ENCODE measurements around the gene ENDOU. TPM values are rescaled to one million over a fixed set of nuclear protein-coding genes. Genes with fewer than 3 reads are reported as not detected.

The ENDOU gene
- total RNA-seq, 2 experiments from 2014 or later: 0.19 TPM; not detected in 1

- no peak for TF ChIP-seq CTCF (conservative IDR thresholded peaks at IDR 0.05; ENCODE audit: low read length)
- TF ChIP-seq EZH2phosphoT487 (IDR thresholded peaks at IDR 0.05; ENCODE audit: borderline replicate concordance, low read depth, low read length): no peak
- Histone ChIP-seq H3K9me3 (ENCODE audit: low read length) (no peaks in the 10 kb centered on the region), H3K4me3 (ENCODE audit: low read depth, low read length, poor library complexity, severe bottlenecking) (no peak overlapping the region), H3K27ac (ENCODE audit: low read depth, low read length, poor library complexity, severe bottlenecking) (no peak overlapping the region), H3K36me3 (ENCODE audit: insufficient read depth, low read length) (no peaks in the 10 kb centered on the region), H3K4me1 (ENCODE audit: insufficient read depth, low read length, poor library complexity, severe bottlenecking) (peaks cover 62% of the 10 kb centered on the region), H3K4me2 (ENCODE audit: low read length) (no peak overlapping the region), H4K20me1 (ENCODE audit: insufficient read depth, low read length) (no peaks in the 10 kb centered on the region), H3K79me2 (ENCODE audit: insufficient read depth, low read depth, low read length) (no peaks in the 10 kb centered on the region), H2AFZ (ENCODE audit: low read length) (no peak overlapping the region), H3K9me2 (ENCODE audit: insufficient read depth, low read length) (no peaks in the 10 kb centered on the region)
- BruUV-seq (replicated peaks): no TSS peak
- CTCF ChIA-PET (ENCODE audit: unreplicated experiment): no interaction called here
- no peak for DNase-seq (ENCODE audit: low spot score)
- POLR2A ChIA-PET: interaction anchor here (1.3 kb wide), 1 partner anchor 16 kb away, joined by 3 read pairs; no protein-coding TSS in a partner anchor
- intact Hi-C loops (cut with micrococcal nuclease; ENCODE audit: unreplicated experiment): no loop called here
Measured at GRCh38 chr12:47750916-47751470, 25.7 kb upstream of the ENDOU start.

GRCh38 chr12:47750229-47750798 lies 25.0 kb upstream of the ENDOU start:
- peak; percentile 50 for DNase-seq (ENCODE audit: low spot score)
- no peak overlapping the region for H3K4me3 ChIP-seq (ENCODE audit: low read depth, low read length, poor library complexity, severe bottlenecking)
- CTCF ChIA-PET (ENCODE audit: unreplicated experiment): no interaction called here
- H2AFZ ChIP-seq (ENCODE audit: low read length): no peak overlapping the region
- no peaks in the 10 kb centered on the region for H3K36me3 ChIP-seq (ENCODE audit: insufficient read depth, low read length)
- H3K27ac ChIP-seq (ENCODE audit: low read depth, low read length, poor library complexity, severe bottlenecking): no peak overlapping the region
- intact Hi-C loops (cut with micrococcal nuclease; ENCODE audit: unreplicated experiment): no loop called here
- no peak overlapping the region for H3K4me2 ChIP-seq (ENCODE audit: low read length)
- no TSS peak for BruUV-seq (replicated peaks)
- no peaks in the 10 kb centered on the region for H3K79me2 ChIP-seq (ENCODE audit: insufficient read depth, low read depth, low read length)
- H3K4me1 ChIP-seq (ENCODE audit: insufficient read depth, low read length, poor library complexity, severe bottlenecking): peaks cover 55% of the 10 kb centered on the region
- H3K9me2 ChIP-seq (ENCODE audit: insufficient read depth, low read length): no peaks in the 10 kb centered on the region
- no peak for TF ChIP-seq CTCF (conservative IDR thresholded peaks at IDR 0.05; ENCODE audit: low read length)
- no peak for TF ChIP-seq EZH2phosphoT487 (IDR thresholded peaks at IDR 0.05; ENCODE audit: borderline replicate concordance, low read depth, low read length)
- H4K20me1 ChIP-seq (ENCODE audit: insufficient read depth, low read length): no peaks in the 10 kb centered on the region
- POLR2A ChIA-PET: no interaction called here
- no peaks in the 10 kb centered on the region for H3K9me3 ChIP-seq (ENCODE audit: low read length)

GRCh38 chr12:47748899-47749298 lies 23.6 kb upstream of the ENDOU start:
- ChIA-PET CTCF (ENCODE audit: unreplicated experiment) (interaction anchor here (1.5 kb wide), 1 partner anchor 18 kb away, joined by 5 read pairs; no protein-coding TSS in a partner anchor), POLR2A (interaction anchor here (0.9 to 1.0 kb wide), 2 partner anchors 28 to 41 kb away, joined by 3 to 6 read pairs; no protein-coding TSS in a partner anchor)
- Histone ChIP-seq H3K9me3 (ENCODE audit: low read length) (no peaks in the 10 kb centered on the region), H3K4me2 (ENCODE audit: low read length) (no peak overlapping the region), H3K36me3 (ENCODE audit: insufficient read depth, low read length) (no peaks in the 10 kb centered on the region), H3K9me2 (ENCODE audit: insufficient read depth, low read length) (no peaks in the 10 kb centered on the region), H3K79me2 (ENCODE audit: insufficient read depth, low read depth, low read length) (no peaks in the 10 kb centered on the region), H3K4me3 (ENCODE audit: low read depth, low read length, poor library complexity, severe bottlenecking) (no peak overlapping the region), H2AFZ (ENCODE audit: low read length) (no peak overlapping the region), H4K20me1 (ENCODE audit: insufficient read depth, low read length) (no peaks in the 10 kb centered on the region), H3K27ac (ENCODE audit: low read depth, low read length, poor library complexity, severe bottlenecking) (no peak overlapping the region), H3K4me1 (ENCODE audit: insufficient read depth, low read length, poor library complexity, severe bottlenecking) (peaks cover 47% of the 10 kb centered on the region)
- DNase-seq (ENCODE audit: low spot score): no peak
- TF ChIP-seq CTCF (conservative IDR thresholded peaks at IDR 0.05; ENCODE audit: low read length): no peak
- no peak for TF ChIP-seq EZH2phosphoT487 (IDR thresholded peaks at IDR 0.05; ENCODE audit: borderline replicate concordance, low read depth, low read length)
- BruUV-seq (replicated peaks): no TSS peak
- intact Hi-C loops (cut with micrococcal nuclease; ENCODE audit: unreplicated experiment): no loop called here
